Measurements from ENCODE around the gene DLG2.

Gene DLG2

DNA sequence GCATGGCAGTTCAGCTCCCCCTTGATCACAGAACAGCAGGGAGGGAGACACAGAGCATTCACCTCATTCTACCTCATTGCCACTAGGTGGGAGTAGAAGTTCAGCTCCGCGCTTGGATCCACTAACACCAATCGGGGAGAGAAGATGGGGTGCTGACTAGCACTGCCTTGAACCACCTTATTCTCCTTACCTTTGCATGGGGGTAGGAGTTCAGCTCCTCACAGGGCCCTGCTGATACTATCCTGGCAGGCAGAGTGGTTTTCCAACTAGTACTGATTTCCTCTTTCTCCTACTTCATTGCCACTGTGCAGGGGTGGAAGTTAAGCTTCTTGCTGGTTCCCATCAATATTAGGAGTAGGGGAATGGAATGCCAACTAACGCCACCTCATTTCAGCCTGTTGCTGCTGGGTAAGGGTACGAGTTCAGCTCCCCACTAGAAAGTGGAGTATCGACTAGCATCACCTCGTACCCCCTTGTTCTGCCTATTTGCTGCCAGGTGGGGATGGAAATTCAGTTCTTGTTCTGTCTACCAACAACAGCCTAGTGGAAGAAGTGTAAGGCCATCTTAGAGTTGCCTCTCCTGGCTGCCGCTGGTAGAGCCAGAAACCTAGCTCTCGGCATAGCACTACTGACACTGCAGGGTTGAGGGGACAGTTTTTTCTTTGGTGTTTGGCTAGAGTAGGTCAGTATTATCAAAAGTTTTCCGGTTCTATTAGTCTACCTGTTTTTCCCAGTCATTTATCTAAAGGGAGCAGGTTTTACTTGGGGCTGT is 1790.1 kb downstream of the DLG2 start:
- peak; percentile 52 for DNase-seq (ENCODE audit: low spot score)

DNA sequence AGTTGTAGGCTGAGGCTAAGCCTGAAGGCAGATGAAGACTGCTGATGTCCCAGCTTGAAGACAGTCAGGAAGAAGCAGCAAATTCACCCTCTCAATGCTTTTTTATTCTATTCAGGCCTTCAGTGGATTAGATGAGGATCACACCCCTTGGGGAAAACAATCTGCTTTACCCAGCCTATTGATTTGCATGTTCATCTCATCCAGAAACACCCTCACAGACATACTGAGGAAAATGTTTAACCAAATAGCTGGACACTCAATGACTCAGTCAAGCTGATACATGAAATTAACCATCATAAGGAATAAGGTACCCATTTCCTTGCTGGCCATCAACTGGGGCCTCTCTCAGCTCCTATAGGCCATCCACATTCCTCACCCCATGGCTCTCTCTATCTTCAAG is 1791.1 kb downstream of the DLG2 start:
- no peak for DNase-seq (ENCODE audit: low spot score)

- DNase-seq (ENCODE audit: low spot score), result no peak
Measured at GRCh38 chr11:83835423-83835822, 1791.7 kb downstream of the DLG2 start.

- DNase-seq (ENCODE audit: low spot score), result no peak
Measured at GRCh38 chr11:83831929-83832328, 1795.2 kb downstream of the DLG2 start.

GRCh38 chr11:83827940-83828554 is 1799.1 kb downstream of the DLG2 start:
- DNase-seq (ENCODE audit: low spot score), result peak; percentile 25

DNA sequence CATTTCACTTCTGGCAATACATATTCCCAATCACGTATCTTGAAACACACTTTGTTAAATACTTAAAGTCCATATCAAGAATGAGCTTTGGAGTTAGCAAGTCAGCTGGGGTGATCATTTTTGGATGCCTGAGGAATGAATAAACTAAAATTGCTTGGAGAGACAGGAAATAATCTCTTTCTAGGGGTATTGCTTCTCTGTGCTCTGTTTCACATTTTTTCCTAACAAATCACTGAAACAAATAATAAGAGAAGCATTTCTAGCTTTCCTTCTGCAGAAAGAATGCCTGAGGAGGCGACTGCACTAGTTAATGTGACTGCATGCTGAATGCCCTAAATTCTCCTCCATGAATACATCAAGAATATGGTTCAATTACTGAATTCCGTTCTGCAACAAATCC is 1799.6 kb downstream of the DLG2 start:
- DNase-seq (ENCODE audit: low spot score), result no peak

DNA sequence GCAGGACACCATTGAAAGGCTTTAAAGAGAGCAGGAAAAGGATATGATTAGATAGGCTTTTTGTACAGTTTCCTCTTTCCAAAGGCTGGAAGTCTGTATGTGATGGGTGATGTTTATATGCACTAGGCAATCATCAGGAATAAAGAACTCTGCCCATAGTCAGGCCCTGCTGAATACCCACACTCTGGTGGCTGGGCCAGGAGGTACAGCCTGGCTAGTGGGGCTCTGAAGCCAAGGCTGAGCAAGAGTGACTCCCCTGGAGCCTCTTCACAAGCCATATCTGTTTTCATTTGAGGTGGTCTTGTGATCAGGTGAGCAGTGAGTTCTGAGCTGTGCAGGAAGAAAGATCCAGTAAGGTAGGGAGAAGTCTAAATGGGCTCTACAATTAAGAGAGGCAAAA is 1801.1 kb downstream of the DLG2 start:
- DNase-seq (ENCODE audit: low spot score), result no peak

DNA sequence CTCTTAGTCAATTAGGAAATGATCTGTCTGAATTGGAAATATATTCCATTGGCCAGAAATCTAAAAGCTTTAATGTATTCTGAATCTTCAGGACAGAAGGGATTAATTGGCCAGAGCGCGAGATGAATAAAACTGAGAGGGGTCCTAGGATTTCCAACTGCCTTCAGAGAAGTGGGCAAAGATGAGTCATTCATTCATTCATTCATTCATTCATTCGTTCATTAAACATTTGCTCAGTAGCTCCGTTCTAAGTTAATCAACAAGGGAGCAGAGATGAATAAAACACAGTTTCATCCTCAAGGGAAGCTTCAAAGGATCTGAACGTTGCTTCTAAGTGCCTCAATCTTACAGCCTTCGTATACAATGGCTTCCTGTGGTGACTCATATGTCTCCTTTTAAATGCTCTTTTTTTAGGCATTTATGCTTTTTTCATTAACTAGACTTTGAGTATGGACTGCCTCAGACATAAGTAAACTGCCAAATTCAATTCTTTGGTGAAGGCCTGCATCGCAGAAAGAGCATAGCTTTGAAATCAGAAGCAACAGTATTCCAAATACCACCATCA is 1803.6 kb downstream of the DLG2 start:
- DNase-seq (ENCODE audit: low spot score), result no peak

- peak; percentile 5 for DNase-seq (ENCODE audit: low spot score)
Measured at GRCh38 chr11:83819931-83820549, 1807.1 kb downstream of the DLG2 start.

DNA sequence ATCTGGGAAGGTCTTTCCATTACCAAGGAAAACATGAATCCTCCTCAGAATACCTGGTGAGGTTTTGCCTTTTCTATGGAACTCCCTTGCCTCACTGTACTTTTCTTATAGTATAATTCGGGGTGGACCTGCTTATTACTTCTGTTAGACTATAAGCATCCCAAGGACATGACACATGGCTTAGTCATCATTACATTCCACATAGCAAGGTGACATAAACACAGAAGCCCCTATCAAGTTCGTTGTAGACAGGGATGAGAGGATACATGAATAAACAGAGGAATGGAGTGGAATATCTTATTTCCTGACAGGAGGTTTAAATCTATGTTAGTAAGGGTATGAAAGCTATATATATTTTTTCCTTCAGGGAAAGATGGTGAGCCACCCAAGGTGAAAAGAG is 1808.8 kb downstream of the DLG2 start:
- no peak for DNase-seq (ENCODE audit: low spot score)

GRCh38 chr11:83816572-83817187 is 1810.5 kb downstream of the DLG2 start:
- peak; percentile 6 for DNase-seq (ENCODE audit: low spot score)

GRCh38 chr11:83815736-83816135 is 1811.4 kb downstream of the DLG2 start:
- DNase-seq (ENCODE audit: low spot score), result no peak

DNA sequence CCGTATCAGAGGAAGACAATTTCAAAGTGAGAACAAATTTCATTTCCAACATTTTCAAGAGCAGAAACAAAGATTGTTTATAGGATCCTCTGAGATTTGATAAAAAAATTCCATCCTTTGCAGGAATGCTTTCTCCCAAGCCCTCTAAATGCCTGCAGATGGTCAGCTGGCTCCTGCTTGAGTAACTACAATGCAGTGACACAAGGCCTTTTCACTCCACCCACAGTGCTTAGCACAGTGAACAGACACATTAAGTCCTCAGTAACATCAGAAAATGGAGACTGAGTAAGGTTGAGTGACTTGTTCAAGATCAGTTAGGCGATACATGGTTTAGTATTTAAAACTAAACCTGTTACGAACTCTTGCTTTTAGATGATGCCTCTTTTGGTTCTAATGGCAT is 1813.8 kb downstream of the DLG2 start:
- no peak for DNase-seq (ENCODE audit: low spot score)

DNA sequence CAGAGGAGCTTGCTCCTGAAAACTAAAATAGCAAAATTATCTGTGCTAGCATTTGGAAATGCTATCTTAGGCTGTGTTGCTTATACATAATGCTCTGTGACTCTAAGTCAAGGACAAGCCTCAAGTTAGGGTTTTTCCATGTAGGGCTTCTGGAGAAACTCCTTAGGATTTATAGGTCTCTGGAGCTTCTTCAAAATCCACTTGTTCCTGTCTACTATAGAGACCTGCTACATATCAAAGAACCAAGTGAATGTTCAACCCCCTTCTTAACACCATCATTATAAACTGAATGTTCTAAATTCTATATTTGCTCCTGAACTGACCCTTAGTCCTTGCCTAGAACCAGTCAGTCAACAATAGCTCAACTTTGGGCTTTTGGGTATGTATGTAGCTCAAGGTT is 1817.9 kb downstream of the DLG2 start:
- DNase-seq (ENCODE audit: low spot score), result no peak

DNA sequence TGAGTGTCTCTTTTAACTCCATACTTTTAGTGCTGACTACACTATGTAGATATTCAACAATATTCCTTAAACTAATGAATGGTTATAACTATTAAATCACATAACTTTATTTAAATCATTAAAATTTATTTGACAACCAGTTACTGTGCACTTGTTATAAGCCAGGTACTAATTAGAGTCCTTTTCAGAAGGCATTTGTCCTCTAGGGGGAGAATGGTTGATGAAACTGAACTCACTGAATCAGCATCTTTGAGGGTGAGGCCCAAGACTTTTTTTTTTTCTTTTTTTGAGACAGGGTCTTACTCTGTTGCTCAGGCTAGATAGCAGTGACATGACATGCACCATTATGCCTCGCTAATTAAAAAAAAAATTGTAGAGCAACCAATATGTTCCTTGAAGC is 1825.3 kb downstream of the DLG2 start:
- no peak for DNase-seq (ENCODE audit: low spot score)

DNA sequence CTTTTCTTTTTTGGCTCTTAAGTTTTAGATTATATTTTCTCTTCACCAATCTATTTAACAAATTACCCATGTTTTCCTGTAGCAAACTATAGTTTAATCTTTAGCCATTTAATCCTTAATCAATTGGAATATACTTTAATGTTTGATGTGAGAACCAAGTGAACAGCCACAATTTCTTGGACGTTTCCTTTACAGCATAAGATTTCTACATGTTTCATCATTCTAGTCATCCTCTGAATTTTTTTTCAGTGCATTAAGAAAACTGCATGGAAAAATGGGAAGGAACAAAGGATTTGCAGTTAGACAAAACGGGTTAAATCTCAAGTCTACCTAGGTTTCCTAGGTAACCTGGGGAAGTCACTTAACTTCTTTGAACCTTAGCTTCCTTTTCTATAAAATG is 1833.8 kb downstream of the DLG2 start:
- no peak for DNase-seq (ENCODE audit: low spot score)

DNA sequence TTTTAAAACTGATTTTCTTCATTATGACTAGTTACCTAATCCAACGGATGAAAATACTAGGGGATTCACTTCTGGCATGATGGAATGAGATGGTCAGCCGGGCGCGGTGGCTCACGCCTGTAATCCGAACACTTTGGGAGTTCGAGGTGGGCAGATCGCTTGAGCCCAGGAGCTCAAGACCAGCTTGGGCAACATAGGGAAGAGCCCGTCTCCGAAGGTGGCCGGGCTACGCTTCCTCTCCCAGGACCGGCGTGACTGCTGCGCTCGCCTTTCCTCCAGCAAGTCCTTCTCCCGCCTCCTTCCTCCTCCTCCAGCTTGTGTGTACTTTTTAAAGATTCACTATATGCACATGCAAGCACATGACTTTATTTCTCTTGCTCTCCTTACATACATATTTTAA is 1835.6 kb downstream of the DLG2 start:
- no peak for DNase-seq (ENCODE audit: low spot score)

GRCh38 chr11:83785942-83786341 is 1841.2 kb downstream of the DLG2 start:
- DNase-seq (ENCODE audit: low spot score), result no peak

DNA sequence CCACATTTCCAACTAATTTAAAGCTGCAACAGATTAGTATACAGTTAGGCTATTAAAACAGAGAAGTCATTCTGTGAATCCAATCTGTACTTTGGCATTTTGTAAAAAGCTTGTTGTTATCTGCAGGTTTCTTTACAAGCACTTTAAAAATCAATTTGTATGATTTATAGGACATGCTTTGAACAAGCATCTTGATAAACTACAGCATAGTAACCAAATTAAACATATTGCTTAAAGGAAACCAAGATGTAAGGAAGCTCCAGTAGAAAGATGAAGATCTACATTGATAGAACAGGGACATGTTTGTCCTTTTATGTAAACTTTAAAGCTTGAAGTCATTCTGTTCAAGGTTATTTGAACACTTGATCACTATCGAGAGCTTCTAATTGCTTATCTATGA is 1842.7 kb downstream of the DLG2 start:
- no peak for DNase-seq (ENCODE audit: low spot score)

- DNase-seq (ENCODE audit: low spot score), result no peak
Measured at GRCh38 chr11:83782329-83782728, 1844.8 kb downstream of the DLG2 start.

GRCh38 chr11:83779876-83780275 is 1847.3 kb downstream of the DLG2 start:
- no peak for DNase-seq (ENCODE audit: low spot score)

- no peak for DNase-seq (ENCODE audit: low spot score)
Measured at GRCh38 chr11:83778596-83778995, 1848.5 kb downstream of the DLG2 start.

Measured in germinal center (tissue), 1 donor.